Coronary artery (tissue), 2 donors: ENCODE results near the gene C1orf21.

Experiments used
- DNase-seq: peaks from one replicate; pipeline ENCODE4 v3.0.0-alpha.2; 2017; ENCODE audit warnings: low spot score
- H3K27ac ChIP-seq, 2 donors: fragments of 200-600 bp; sonication (generic); one replicate each; pipeline ENCODE4 v1.5.1; 2016 to 2019
- H3K4me3 ChIP-seq: fragments of 200-600 bp; sonication (generic); 2 replicates; pipeline ENCODE4 v1.5.1; 2016; ENCODE audit warnings: mild to moderate bottlenecking, moderate library complexity
- TF ChIP-seq, protein P1 (sequence below): fragments of 200-600 bp; sonication (generic); IDR thresholded peaks from one replicate; pipeline ENCODE4 v1.5.1; 2019; ENCODE audit warnings: antibody characterized with exemption

The C1orf21 gene

DNA sequence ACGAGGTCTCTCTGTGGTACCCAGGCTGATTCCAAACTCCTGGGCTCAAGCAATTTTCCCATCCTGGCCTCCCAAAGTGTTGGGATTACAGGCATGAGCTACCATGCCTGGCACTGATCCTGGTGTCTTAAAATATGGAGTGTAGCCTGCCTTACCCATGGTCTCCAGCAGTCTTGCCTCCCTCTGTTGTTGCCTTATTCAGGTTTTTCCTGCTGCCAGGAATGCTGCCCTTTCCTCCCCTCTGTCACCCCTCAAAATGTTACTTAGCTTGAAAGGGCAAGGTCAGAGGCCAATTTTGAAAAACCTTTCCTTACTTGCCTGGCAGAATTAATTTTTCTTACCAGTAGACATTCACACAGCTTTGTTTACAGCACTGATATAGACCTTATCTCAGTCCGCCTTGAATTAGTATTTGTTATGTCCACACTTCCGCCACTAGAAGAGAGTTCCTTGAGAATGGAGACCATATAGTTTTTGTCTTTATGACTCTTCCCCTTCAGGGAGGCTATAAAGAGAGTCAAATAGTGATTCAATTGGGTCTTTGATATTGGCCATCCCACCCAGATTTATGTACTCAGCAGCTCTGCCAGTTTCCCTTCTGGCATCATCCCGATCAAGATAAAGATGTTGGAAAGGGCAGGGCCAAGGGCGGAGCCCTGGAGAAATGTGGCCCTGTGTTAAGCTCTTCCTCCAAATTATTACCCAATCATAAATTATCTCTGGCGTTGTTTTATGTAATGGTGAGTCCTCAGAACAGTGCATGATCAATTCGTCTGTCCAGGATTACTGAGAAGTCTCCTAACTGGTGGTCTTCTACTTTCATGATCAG is 38.8 kb downstream of the C1orf21 start:
- DNase-seq: no peak
- TF ChIP-seq, protein P1, sequence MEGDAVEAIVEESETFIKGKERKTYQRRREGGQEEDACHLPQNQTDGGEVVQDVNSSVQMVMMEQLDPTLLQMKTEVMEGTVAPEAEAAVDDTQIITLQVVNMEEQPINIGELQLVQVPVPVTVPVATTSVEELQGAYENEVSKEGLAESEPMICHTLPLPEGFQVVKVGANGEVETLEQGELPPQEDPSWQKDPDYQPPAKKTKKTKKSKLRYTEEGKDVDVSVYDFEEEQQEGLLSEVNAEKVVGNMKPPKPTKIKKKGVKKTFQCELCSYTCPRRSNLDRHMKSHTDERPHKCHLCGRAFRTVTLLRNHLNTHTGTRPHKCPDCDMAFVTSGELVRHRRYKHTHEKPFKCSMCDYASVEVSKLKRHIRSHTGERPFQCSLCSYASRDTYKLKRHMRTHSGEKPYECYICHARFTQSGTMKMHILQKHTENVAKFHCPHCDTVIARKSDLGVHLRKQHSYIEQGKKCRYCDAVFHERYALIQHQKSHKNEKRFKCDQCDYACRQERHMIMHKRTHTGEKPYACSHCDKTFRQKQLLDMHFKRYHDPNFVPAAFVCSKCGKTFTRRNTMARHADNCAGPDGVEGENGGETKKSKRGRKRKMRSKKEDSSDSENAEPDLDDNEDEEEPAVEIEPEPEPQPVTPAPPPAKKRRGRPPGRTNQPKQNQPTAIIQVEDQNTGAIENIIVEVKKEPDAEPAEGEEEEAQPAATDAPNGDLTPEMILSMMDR: no peak
- H3K27ac ChIP-seq: no peak overlapping the region
- no peak overlapping the region for H3K4me3 ChIP-seq

DNA sequence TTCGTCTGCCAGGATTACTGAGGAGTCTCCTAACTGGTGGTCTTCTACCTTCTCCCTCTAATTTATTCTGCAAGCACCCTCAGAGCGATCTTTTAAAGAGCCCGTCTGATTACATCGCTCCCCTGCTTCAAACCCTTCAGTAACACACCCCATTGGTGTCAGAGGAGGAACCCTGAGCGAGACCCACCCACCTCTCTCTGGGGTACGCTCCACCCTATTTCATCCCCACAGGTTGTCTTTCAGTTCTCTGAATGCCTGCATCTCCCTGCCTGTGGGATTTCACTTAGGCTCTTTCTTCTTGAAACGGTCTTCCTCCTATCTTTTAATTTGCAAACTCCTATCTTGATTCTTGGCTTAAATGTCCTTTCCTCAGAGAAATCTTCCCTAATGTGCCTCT is 39.4 kb downstream of the C1orf21 start:
- H3K27ac ChIP-seq: no peak overlapping the region
- no peak for DNase-seq
- H3K4me3 ChIP-seq: no peak overlapping the region
- TF ChIP-seq, protein P1: no peak

GRCh38 chr1:184427722-184428121 is 40.9 kb downstream of the C1orf21 start:
- TF ChIP-seq, protein P1: no peak
- no peak overlapping the region for H3K27ac ChIP-seq
- H3K4me3 ChIP-seq: no peak overlapping the region
- no peak for DNase-seq

DNA sequence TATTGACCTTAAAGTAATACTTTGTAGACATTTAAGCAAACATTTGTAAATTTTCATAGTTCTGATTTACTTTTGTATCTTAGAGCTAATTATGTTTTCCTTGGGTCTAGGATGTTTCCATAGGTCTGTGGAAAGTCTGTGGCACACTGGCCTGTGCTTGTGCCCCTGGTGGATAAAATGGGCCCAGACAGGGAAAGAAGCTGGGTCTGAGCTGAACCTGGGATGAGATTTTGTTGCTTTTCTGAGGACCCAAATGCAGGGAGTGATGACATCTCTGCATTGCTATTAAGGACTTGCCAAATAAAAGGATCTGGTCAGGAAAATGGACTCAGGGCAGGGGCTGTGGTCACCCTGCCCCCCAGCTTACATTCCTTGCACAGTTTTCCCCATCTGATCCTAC is 41.8 kb downstream of the C1orf21 start:
- DNase-seq: no peak
- Histone ChIP-seq H3K27ac (no peak overlapping the region), H3K4me3 (no peak overlapping the region)
- TF ChIP-seq, protein P1: no peak

DNA sequence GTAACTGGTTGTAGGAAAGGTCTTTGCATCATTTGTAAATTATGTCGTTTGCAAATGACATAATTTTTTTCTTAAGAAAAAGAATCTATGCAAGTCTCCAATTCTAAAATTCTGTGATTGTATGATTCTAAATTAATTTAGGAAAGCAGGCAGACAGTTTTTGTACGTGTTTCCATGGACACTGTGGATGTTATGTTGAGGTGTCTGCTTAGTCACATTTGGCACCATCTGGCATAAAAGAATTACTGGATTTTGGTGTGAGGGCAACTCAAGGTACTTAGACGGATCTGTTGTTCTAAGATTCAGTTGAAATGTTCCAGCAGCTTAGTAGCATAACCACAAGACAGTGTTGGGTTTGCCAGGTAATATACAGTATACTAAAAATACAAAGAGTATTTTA is 42.5 kb downstream of the C1orf21 start:
- TF ChIP-seq, protein P1: no peak
- no peak overlapping the region for H3K27ac ChIP-seq
- DNase-seq: no peak
- H3K4me3 ChIP-seq: no peak overlapping the region

DNA sequence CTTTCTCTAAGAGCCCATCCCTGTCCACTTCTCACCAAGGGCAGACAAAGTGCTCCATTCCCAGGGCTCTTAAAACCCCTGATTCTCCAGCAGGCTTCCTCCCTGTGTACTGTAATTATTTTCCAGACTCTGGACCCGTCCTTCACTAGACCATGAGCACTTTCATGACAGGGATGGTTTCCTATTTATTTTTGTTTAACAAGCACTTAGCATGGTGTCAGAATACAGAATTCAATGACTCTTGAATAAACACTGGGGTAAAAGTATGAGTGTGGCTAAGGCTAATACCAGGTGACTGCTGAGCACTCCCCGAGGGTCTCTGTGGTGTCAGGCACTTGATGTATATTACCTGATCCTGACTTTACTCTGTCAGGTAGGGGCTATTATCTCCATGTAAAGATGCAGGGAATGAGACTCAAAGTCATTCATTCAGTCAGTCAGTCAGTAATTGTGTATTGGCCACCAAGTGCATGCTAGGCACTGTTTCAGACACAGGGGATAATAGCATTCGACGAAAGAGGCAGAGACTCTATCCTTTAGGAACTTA is 47.2 kb downstream of the C1orf21 start:
- DNase-seq: no peak
- TF ChIP-seq, protein P1: no peak
- H3K4me3 ChIP-seq: no peak overlapping the region
- H3K27ac ChIP-seq: no peak overlapping the region

- H3K4me3 ChIP-seq: no peak overlapping the region
- TF ChIP-seq, protein P1: no peak
- no peak overlapping the region for H3K27ac ChIP-seq
- no peak for DNase-seq
Observed at GRCh38 chr1:184437291-184437690, 50.5 kb downstream of the C1orf21 start.
